ENCODE results near the gene RBM17. TPM values are rescaled to one million over a fixed set of nuclear protein-coding genes. Genes with fewer than 3 reads are reported as not detected.
A peak's percentile ranks its signal among the peaks of the same experiment; 100 is the strongest.
"Not testable (repeated sequence)": the region's sequence is repeated elsewhere in the genome, so short reads cannot be mapped to it uniquely, and the experiment has no call there.

RBM17 gene
- total RNA-seq, 6 donors from 2014 or later = 67.6 to 192 (median 84.8) TPM

- ATAC-seq (ENCODE audit: low FRiP score in 2 of 2) = no peak
- Histone ChIP-seq H3K36me3 (peaks cover 14 to 81% (median 42%) of the 10 kb centered on the region in 4 donors), H3K27me3 (no peaks in the 10 kb centered on the region), H3K27ac (no peak overlapping the region), H3K4me3 (no peak overlapping the region), H3K4me1 (peaks cover 5 to 12% (median 8%) of the 10 kb centered on the region in 4 donors), H3K9me3 (no peaks in the 10 kb centered on the region)
- WGBS, 2 donors = 86 to 89% methylated on average over 1 of the region's 1 CpG
- no peak for DNase-seq
- TF ChIP-seq CTCF (IDR thresholded peaks at IDR 0.05) (no peak), POLR2A (IDR thresholded peaks at IDR 0.05) (no peak), POLR2AphosphoS5 (IDR thresholded peaks at IDR 0.05) (no peak), EP300 (IDR thresholded peaks at IDR 0.05) (no peak)
Measured at GRCh38 chr10:6100370-6100769, 11.5 kb downstream of the RBM17 start.

- Histone ChIP-seq H3K4me3 (no peak overlapping the region), H3K27me3 (no peaks in the 10 kb centered on the region), H3K9me3 (no peaks in the 10 kb centered on the region), H3K4me1 (peaks cover 0 to 4% (median 2%) of the 10 kb centered on the region in 4 donors), H3K36me3 (peaks cover 17 to 89% (median 42%) of the 10 kb centered on the region in 4 donors), H3K27ac (no peak overlapping the region)
- no peak for ATAC-seq (ENCODE audit: low FRiP score in 2 of 2)
- DNase-seq = no peak
- TF ChIP-seq POLR2AphosphoS5 (IDR thresholded peaks at IDR 0.05) = no peak
- no peak for TF ChIP-seq POLR2A (IDR thresholded peaks at IDR 0.05)
- no peak for TF ChIP-seq CTCF (IDR thresholded peaks at IDR 0.05)
- no peak for TF ChIP-seq EP300 (IDR thresholded peaks at IDR 0.05)
- WGBS, 2 donors = 89 to 94% methylated on average over 8 of the region's 8 CpGs
Measured at GRCh38 chr10:6101181-6101580, 12.3 kb downstream of the RBM17 start.

GRCh38 chr10:6102128-6102527 lies 13.3 kb downstream of the RBM17 start:
- Histone ChIP-seq H3K4me3 (no peak overlapping the region), H3K27ac (peak overlapping the region in 1 of 4 donors; percentile 17), H3K9me3 (no peaks in the 10 kb centered on the region), H3K36me3 (peaks cover 17 to 94% (median 43%) of the 10 kb centered on the region in 4 donors), H3K27me3 (no peaks in the 10 kb centered on the region), H3K4me1 (no peaks in the 10 kb centered on the region)
- WGBS, 2 donors = 93 to 98% methylated on average over 8 of the region's 8 CpGs
- DNase-seq = no peak
- TF ChIP-seq POLR2A (IDR thresholded peaks at IDR 0.05) (no peak), POLR2AphosphoS5 (IDR thresholded peaks at IDR 0.05) (no peak), CTCF (IDR thresholded peaks at IDR 0.05) (no peak), EP300 (IDR thresholded peaks at IDR 0.05) (no peak)
- no peak for ATAC-seq (ENCODE audit: low FRiP score in 2 of 2)

GRCh38 chr10:6103591-6103990 lies 14.8 kb downstream of the RBM17 start:
- Histone ChIP-seq H3K4me1 (peaks cover 0 to 8% (median under 1%) of the 10 kb centered on the region in 4 donors), H3K36me3 (peaks cover 21 to 94% (median 40%) of the 10 kb centered on the region in 4 donors), H3K9me3 (no peaks in the 10 kb centered on the region), H3K27me3 (no peaks in the 10 kb centered on the region), H3K27ac (no peak overlapping the region), H3K4me3 (no peak overlapping the region)
- ATAC-seq (ENCODE audit: low FRiP score in 2 of 2) (no peak), DNase-seq (no peak)
- 61 to 74% methylated on average over 8 of the region's 8 CpGs for WGBS, 2 donors
- TF ChIP-seq EP300 (IDR thresholded peaks at IDR 0.05) = no peak

GRCh38 chr10:6107616-6108015 lies 18.8 kb downstream of the RBM17 start:
- not testable (repeated sequence) for ATAC-seq (ENCODE audit: low FRiP score in 2 of 2); H3K27me3 ChIP-seq
- WGBS, 2 donors = 71 to 81% methylated on average over 3 of the region's 3 CpGs

GRCh38 chr10:6108072-6108471 lies 19.2 kb downstream of the RBM17 start:
- Histone ChIP-seq H3K9me3 (no peaks in the 10 kb centered on the region), H3K4me3 (no peak overlapping the region), H3K36me3 (peaks cover 40 to 96% (median 50%) of the 10 kb centered on the region in 4 donors), H3K4me1 (peaks cover 0 to 14% (median 5%) of the 10 kb centered on the region in 4 donors), H3K27ac (no peak overlapping the region), H3K27me3 (no peaks in the 10 kb centered on the region)
- 68 to 73% methylated on average over 6 of the region's 6 CpGs for WGBS, 2 donors
- ATAC-seq (ENCODE audit: low FRiP score in 2 of 2) (no peak), DNase-seq (no peak)
- no peak for TF ChIP-seq EP300 (IDR thresholded peaks at IDR 0.05)
- no peak for TF ChIP-seq POLR2AphosphoS5 (IDR thresholded peaks at IDR 0.05)
- TF ChIP-seq CTCF (IDR thresholded peaks at IDR 0.05) = no peak
- TF ChIP-seq POLR2A (IDR thresholded peaks at IDR 0.05) = no peak

More at GRCh38 chr10:6107616-6108015, 18.8 kb downstream of the RBM17 start:
- not testable (repeated sequence) for DNase-seq, H3K27ac ChIP-seq, H3K9me3 ChIP-seq, H3K4me3 ChIP-seq
- peaks cover 42 to 96% (median 52%) of the 10 kb centered on the region in 4 donors for H3K36me3 ChIP-seq
- peaks cover 0 to 14% (median 5%) of the 10 kb centered on the region in 4 donors for H3K4me1 ChIP-seq
